WI38 (cell line): ENCODE measurements around the gene COX6A1.
"Not testable (repeated sequence)": the region's sequence is repeated elsewhere in the genome, so short reads cannot be mapped to it uniquely, and the experiment has no call there.

Experiments used
- H3K4me3 ChIP-seq: 2 replicates; pipeline ENCODE4 v1.5.1; 2011; ENCODE audit warnings: low read depth, mild to moderate bottlenecking, control low read depth, low read length
- TF ChIP-seq, protein P1 (sequence below): IDR thresholded peaks from 2 replicates; pipeline ENCODE4 v1.5.1; 2012; ENCODE audit warnings: low read depth, mild to moderate bottlenecking, control low read depth, low read length

The COX6A1 gene

DNA sequence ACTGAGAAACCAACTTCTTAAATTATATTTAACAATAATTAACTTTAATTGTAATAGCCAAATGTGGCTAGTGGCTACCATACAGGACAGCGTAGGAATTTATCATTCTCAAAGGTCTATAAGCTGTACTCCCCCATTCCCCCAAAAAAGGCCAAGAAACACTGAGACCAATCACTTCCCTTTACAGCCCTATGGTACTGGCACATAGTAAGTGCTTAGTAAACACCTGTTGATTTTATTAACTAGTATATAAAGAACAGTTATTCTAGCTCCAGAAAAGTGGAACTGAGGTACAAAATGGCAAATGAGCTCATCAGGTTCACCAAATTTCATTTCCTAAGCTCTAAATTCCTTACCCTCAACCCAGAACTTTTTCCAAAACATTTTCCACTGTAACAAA, 37.7 kb downstream of the COX6A1 start:
- H3K4me3 ChIP-seq, result no peak overlapping the region
- TF ChIP-seq, protein P1, sequence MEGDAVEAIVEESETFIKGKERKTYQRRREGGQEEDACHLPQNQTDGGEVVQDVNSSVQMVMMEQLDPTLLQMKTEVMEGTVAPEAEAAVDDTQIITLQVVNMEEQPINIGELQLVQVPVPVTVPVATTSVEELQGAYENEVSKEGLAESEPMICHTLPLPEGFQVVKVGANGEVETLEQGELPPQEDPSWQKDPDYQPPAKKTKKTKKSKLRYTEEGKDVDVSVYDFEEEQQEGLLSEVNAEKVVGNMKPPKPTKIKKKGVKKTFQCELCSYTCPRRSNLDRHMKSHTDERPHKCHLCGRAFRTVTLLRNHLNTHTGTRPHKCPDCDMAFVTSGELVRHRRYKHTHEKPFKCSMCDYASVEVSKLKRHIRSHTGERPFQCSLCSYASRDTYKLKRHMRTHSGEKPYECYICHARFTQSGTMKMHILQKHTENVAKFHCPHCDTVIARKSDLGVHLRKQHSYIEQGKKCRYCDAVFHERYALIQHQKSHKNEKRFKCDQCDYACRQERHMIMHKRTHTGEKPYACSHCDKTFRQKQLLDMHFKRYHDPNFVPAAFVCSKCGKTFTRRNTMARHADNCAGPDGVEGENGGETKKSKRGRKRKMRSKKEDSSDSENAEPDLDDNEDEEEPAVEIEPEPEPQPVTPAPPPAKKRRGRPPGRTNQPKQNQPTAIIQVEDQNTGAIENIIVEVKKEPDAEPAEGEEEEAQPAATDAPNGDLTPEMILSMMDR, result no peak

DNA sequence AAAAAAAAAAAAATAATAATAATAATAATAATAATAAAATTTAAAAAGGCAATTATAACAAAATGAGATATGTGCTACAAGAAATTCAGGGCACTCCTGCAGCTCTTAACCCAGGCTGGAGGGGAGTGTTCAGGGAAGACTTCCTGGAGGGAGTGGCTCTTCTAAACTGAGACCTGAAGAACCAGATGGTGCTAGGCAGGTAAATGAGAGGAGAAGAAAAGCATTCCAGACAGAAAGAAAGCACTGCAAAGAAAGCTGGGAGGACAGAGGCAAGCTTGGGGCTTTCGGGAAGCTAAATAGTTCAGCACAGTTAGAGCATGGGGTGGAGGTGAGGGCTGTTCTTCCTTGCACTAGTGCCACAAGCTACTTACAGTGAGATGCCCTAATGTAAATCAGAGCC, 41.5 kb downstream of the COX6A1 start:
- H3K4me3 ChIP-seq, result no peak overlapping the region
- TF ChIP-seq, protein P1, result no peak

DNA sequence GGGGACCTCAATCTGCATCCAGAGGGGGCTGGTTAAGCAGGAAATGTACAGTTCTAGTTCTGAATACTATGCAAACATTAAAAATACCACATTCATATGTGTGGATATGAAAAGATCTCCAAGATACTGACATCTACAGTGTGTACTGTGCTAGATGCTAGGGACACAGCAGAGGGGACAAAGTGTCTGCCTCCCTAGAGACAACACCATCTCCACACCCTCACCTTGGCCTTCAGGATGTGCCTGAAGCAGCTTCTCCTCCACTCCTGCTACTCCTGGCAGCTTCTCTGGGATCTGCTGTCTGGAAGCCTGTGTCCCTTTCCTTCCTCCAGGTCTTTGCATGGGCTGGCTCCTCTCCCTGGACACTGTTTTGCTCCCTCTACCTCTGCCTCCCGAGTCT, 42.3 kb downstream of the COX6A1 start:
- TF ChIP-seq, protein P1, result no peak

GRCh38 chr12:120481022-120481767, 43.3 kb downstream of the COX6A1 start:
- TF ChIP-seq, protein P1, result no peak
- no peak overlapping the region for H3K4me3 ChIP-seq

More for the DNA sequence above, 42.3 kb downstream of the COX6A1 start:
- H3K4me3 ChIP-seq, result no peak overlapping the region

GRCh38 chr12:120483621-120484020, 45.7 kb downstream of the COX6A1 start:
- no peak overlapping the region for H3K4me3 ChIP-seq
- TF ChIP-seq, protein P1, result no peak

DNA sequence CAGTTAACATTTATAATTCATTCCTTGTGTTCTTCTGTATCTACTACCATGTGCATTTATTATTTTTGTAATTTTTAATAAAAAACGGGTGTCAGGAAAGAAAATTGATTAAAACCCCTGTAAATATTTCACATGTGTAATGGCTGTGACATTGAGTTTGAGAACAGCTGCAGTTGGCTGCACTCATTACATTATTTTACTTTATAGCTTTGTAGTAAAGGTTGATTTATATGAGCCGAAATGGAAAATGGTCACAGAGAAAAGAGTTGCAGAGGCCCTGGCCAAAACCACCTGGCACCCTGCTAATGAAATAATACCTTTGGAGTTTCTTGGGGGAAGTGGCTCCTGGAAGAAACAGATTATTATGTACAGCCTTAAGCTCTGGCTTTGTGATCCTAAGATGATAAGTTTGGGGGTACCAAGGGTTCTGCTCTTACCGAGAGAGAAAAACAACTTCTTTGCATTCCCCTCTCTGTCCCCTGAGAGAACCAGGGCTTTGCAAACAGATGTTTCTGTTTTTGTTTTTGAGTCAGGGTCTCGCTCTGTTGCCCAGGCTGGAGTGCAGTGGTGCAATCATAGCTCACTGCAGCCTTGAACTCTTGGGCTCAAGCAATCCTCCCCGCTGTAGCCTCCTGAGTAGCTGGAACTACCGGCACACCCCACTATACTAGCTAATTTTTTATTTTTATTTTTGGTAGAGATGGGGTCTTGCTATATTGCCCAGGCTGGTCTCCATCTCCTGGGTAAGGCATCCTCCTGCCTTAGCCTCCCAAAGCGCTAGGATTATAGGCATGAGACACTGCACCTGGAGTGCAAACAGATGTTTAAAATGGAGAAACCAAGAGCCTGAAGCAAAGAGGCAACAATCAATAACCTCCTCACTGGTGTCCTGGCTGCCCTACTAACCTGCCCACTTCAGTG, 48.3 kb downstream of the COX6A1 start:
- TF ChIP-seq, protein P1, result no peak

DNA sequence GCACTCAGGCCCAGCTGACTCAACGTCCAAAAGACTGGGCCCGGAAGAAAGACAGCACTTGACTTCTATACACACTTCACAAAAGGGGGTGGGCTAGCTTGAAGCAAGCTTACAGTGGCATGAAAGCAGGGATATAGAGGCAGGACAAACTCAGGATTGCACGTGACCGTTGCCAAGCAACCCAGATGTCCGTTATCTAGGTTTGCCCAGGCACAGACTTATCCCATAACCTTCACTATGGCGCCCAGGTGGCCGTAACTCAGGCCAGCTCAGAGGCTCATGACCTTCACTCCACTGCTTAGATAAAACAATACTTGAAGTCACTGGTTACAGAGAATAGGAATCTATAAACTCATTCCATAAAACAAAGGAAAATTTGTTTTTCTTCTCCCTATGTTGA, 49.6 kb downstream of the COX6A1 start:
- not testable (repeated sequence) for H3K4me3 ChIP-seq

More for the DNA sequence above, 48.3 kb downstream of the COX6A1 start:
- H3K4me3 ChIP-seq, result no peak overlapping the region
